AG08395 (cell line): ENCODE data around the gene SLC12A8.
A peak's percentile ranks its signal among the peaks of the same experiment; 100 is the strongest.

Source experiments
- DNase-seq: peaks from one replicate; pipeline ENCODE4 v3.0.0; 2012; ENCODE audit warnings: mixed read lengths, low spot score

Gene SLC12A8

DNA sequence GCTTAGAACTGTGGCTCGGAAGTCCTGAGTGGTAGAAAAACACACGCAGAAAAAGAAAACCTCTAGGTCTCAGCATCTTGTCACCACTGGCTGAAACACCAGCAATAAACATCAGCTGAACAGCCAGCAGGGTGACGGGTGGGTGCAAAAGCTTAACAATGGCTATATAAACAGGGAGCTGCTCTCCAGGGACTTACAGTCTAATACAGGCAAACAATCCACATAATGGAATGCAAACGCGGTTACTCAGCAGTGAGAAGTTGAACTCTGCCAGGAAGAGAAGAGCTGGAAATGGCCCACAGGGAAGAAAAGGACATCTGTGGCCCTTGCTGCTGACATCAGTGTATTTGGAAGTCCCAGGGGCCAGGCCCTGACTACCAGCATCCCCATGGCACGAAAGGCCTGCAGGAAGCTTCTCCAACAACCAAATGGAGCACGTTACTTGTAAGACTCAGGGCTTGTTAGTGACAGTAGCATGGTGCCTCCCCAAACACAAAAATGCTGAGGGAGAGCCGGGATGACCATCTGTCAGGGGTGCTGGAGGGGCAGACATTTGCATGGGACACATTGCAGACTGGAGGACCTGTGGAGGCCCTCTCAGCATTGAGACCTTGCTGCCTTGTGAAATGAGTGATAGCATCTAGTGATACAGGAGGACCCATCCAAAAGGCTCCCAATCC lies 159.8 kb downstream of the SLC12A8 start:
- peak; percentile 84 for DNase-seq

DNA sequence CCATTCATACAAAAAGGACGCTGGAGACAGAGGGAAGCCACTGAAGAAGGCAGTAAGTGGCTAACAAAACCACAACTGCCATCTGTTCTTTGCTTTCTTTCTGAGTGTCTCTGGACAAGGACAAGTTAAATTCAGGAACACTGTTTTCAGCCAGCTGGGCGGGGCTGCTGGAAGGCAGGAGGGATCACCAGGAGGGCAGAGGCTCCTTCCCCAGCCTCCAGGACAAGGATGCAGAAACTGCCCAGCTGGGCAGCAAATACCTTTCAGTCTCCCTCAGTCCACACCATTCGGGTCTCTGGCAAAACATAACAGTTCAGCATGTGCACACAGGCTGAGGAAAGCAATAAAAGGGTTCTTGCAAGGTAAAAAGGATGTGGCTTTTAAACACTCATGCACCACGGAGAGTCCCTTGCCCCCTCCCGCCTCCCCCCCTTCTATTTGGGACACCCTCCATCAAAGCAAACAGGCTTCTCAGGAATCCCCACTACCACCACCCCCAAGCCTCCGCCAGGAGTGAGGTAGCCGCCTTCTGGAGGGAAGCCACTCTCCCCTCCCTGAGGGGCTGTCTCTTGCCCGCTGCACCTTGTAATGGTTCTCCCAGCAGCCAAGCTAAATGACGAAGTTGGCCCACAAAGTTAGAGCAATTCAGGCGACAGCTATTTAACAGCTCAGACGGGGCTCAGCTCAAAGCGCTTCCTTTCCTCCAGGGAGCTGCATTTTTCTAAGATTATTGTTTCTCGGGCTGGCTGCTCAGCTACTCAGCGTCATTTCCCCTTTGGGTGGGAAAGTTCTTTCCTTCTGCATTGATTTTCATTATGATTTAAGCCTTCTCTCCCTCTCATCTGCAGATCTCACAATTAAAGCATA lies 160.6 kb downstream of the SLC12A8 start:
- peak; percentile 75 for DNase-seq

- no peak for DNase-seq
Measured at GRCh38 chr3:125051205-125051604, 161.3 kb downstream of the SLC12A8 start.

GRCh38 chr3:125050488-125051090 lies 162.0 kb downstream of the SLC12A8 start:
- no peak for DNase-seq

DNA sequence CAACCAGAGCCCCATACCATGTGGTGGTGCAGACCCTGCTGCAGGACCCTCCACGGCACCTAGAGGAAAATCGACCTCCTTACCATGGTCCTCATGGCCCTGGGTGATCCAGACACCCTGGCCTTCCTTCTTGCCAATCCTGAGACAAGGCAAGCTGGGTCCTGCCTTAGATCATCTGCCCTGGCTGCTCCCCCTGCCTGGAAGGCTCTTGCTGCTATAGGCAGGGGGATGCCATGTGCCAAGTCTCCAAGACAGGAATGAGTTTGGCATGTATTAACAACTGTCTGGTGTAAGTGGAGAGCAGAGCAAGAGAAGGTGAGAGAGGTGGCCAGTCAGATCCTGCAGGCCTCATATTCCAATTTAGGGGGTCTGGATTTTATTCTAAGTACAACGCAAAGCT lies 164.3 kb downstream of the SLC12A8 start:
- no peak for DNase-seq

- peak; percentile 83 for DNase-seq
Measured at GRCh38 chr3:125045965-125046364, 166.6 kb downstream of the SLC12A8 start.

DNA sequence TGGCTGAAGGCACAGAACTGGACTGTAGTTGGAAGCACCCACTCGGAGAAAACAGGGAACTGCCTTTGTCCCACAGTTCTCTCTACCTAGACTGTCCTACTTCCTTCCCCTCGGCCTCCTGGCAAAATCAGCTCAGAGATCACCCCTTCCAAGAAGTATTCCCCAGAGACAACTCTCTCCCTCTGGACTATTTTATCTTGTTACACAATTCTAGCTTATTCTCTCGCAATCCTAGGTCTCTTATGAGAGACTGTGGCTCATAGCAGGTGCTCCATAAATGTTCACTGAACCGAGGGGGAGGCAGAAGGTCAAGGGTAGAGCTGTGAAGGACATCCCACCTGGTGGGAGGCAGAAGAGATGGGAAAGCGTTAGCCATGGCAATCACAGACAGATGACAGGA lies 167.4 kb downstream of the SLC12A8 start:
- no peak for DNase-seq

DNA sequence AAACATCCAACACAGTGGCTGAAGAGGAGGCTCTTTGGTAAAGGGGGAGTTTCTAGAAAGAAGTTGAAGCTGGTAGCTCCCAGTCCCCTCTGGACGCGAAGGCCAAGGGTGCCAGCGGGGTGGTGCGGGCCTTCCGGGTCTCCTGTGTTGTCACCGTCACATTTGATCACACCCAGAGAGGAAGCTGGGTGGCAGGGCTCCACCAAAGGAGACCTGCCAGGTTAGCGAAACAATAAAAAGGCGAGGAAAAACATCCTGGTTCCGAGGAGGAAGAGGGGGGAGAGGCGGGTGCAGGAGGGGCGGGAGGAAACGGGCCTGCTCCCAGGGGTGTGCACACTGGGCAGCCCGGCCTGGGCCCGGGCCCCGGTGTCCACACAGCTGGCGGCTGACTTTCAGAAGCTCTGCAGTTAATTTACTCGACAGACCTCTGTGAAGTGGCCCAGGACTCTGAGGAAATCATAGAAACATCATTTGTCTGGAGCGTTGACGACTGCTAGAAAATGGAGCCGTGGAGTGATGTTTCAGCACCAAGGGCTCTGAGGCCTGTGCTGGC lies 168.9 kb downstream of the SLC12A8 start:
- DNase-seq = no peak

- DNase-seq = peak; percentile 27
Measured at GRCh38 chr3:125042725-125043406, 169.7 kb downstream of the SLC12A8 start.

DNA sequence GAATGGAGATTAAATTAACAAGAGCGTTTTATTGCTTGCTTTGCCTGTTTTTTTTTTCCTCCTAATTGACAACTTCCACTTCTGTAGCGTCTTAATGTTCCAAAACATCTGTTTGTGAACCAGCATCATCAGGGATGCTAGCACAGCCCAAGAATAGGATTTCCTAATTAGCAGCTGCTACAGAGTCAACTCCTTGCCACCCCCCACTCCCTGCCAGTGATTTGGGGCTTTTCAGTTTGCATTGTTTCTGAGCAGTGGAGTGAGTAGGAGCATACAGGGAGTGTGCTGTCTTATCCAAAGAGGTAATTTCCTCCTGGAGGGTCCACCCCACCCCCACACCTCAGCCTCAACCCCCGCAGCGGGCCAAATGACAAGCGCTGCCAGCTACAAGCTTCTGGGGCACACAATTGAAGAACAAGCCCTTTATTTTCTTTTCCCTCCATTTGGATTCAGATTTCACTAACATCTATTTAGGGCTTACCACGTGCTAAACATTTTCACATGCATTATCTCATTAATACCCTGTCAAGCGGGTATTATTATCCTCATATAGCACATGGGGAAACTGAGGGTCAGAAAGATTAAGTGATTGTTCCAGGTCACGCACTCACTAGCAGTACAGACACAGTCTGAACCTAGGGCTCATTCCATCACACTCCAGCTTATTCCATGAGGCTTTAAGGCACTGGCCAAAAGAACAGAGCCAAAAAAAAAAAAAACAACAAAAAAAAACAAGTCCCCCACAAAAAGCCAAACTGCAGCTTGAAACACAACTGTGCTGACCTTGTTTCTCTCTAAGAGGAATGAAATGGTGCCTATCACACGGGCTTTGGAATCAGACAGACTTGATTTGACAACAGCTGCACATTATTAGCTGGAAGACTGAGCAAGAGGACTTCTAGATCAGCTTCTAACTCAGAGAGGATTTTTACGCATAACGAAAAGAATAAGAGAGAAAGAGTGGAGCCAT lies 173.1 kb downstream of the SLC12A8 start:
- no peak for DNase-seq

DNA sequence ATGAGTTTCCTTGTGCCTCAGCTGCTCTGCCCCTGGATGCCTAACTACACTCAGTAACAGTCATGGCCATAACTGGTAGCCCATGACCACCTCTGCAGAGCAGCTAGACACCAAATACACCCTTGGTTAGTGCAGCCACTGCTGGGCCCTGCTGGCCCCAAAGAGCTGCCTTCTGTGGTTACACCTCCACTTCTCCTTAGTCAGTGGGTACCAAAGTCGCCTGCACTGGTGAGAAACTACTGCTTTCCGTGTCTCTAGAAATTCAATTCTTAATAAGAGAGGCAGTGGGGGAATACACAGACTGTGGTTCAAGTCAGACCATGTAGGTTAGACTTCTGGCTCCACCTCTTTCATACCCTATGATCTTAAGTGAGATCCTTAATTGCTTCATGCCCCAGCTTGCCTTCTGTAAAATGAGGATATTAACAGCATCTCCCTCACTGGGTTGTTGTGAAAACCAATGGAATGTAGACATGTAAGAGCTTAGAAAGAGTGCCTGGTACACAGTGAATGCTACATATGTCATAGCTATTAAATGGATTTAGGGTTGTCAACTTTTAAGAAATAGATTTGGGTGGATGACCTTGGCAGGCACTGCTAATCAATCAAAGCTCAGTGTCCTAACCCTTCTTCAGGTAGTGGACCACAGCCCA lies 174.9 kb downstream of the SLC12A8 start:
- no peak for DNase-seq

DNA sequence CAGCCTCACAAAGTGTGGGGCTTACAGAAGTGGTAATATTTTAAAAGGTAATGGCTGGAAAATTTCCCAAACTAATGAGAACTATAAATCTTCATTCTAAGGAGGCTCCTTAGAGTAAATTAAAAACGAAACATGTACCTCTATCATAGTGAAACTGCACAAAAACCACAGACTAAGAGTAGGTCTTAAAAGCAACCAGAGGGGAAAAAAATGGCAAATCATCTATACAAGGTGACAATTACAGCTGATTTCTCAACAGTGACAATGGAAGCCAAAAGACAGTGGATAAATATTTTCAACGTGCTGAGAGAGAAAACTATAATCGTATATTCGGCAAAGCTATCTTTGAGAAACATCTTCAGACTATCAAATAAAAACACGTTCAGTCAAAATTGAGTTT lies 177.3 kb downstream of the SLC12A8 start:
- DNase-seq = no peak

DNA sequence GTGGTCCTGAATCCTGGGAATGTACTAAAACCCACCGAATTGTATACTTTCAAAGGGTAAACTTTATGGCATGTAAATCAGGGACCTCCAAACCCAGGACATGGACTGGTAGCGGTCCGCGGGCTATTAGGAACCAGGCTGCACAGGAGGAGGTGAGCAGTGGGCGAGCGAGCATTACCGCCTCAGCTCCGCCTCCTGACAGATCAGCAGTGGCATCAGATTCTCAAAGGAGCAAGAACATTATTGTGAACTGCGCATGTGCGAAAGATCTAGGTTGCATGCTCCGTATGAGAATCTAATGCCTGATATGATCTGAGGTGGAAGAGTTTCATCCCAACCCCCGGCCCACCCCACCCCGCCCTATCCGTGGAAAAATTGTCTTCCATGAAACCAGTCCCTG lies 178.9 kb downstream of the SLC12A8 start:
- DNase-seq = no peak

GRCh38 chr3:125033135-125033534 lies 179.4 kb downstream of the SLC12A8 start:
- DNase-seq = no peak

GRCh38 chr3:125032683-125033082 lies 179.9 kb downstream of the SLC12A8 start:
- no peak for DNase-seq
